SK-N-MC (cell line): ENCODE measurements around the gene EXD3.

Experiments used
- EZH2 ChIP-seq: fragments of 200-600 bp; sonication (generic); IDR thresholded peaks from one replicate; pipeline ENCODE4 v1.6.1; 2017; ENCODE audit warnings: antibody characterized with exemption
- FOXP2 ChIP-seq: optimal IDR thresholded peaks from 2 replicates; pipeline ENCODE3; 2011; ENCODE audit warnings: mild to moderate bottlenecking, moderate library complexity; ENCODE audit not compliant: insufficient read depth; ENCODE audit errors: extremely low read length, control extremely low read depth
- POLR2AphosphoS5 ChIP-seq: IDR thresholded peaks from 2 replicates; pipeline ENCODE4 v1.6.1; 2012; ENCODE audit warnings: mild to moderate bottlenecking, low read depth, low read length, borderline replicate concordance

DNA sequence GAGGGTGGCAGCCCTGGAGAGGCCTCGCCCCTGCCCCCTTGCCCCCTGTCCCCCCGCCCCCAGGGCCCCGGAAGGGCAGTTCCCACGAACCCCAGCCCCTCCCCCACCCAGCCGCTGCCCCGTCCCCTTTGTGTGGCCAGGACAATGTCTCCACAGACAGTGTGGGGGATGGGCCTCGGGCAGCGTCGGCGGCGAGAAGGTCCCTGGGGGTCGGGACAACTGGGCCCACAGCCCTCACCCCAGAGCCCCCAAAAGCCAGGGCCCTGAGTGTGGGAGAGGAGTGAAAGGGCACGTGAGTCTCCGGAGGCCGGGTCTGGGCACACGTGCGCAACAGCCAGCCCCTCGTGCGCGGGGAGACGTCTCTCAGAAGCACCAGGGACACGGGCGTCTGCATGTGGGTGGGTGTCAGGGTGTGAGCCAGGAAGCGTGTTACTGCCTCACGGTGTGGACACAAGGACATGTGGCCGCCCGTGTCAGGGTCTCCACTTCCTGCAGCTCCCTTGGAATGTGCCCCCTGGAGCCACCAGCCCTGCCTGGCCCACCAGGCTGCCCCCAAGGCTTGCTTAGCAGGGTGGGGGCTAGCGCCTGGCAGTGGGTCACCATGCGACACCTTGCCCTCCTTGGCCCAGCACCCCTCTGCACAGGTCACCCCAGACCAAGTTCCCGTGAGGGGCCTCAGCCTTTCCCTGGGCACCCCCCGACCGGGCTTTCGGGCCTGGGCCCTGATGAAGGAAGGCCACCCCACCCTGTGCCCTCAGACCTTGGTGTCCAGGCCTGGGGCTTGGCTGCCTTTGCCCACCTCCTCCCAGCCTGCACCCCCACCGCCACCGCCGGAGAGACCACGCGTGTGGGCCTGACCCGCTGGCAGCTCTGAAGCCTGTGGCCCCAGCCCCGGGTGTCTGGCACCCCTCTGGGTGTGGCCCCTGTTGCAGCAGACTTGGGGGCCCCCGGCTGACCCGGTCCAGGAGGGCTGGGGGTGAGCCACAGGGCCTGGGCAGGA is 108.1 kb downstream of the EXD3 start:
- TF ChIP-seq POLR2AphosphoS5 = no peak
- TF ChIP-seq EZH2 = no peak
- no peak for TF ChIP-seq FOXP2
